HEK293T (cell line): Measurements from ENCODE around the gene CDH16.
"Not testable (repeated sequence)": the region's sequence is repeated elsewhere in the genome, so short reads cannot be mapped to it uniquely, and the experiment has no call there.

Source experiments
- CTCF ChIA-PET: fragments of 350-600 bp; formaldehyde crosslinking; extraction: SDS; loops from one replicate; lab custom pipeline; 2021; ENCODE audit warnings: antibody characterized with exemption, inconsistent platforms; lab: Yijun Ruan, JAX
- POLR2A ChIA-PET: fragments of 350-600 bp; formaldehyde crosslinking; extraction: SDS; loops from one replicate; lab custom pipeline; 2020; ENCODE audit warnings: antibody characterized with exemption, inconsistent platforms; lab: Yijun Ruan, JAX
- DNase-seq: peaks from one replicate; pipeline ENCODE4 v3.0.0; 2012; ENCODE audit warnings: mixed read lengths; ENCODE audit errors: extremely low spot score
- ARNT ChIP-seq: fragments of 450-650 bp; IDR thresholded peaks from 2 replicates; pipeline ENCODE4 v1.6.1; 2017; ENCODE audit warnings: mild to moderate bottlenecking
- BHLHE40 ChIP-seq: fragments of 450-650 bp; IDR thresholded peaks from 2 replicates; pipeline ENCODE4 v1.6.1; 2016; ENCODE audit warnings: mild to moderate bottlenecking, moderate library complexity, borderline replicate concordance
- CTBP1 ChIP-seq: fragments of 450-650 bp; IDR thresholded peaks from 2 replicates; pipeline ENCODE4 v1.6.1; 2016; ENCODE audit warnings: borderline replicate concordance
- ELF4 ChIP-seq: fragments of 450-650 bp; IDR thresholded peaks from 2 replicates; pipeline ENCODE4 v1.6.1; 2017; ENCODE audit warnings: antibody characterized with exemption
- FOXA1 ChIP-seq: fragments of 450-650 bp; IDR thresholded peaks from 2 replicates; pipeline ENCODE4 v1.6.1; 2016; ENCODE audit warnings: mild to moderate bottlenecking
- FOXK2 ChIP-seq: fragments of 450-650 bp; IDR thresholded peaks from 2 replicates; pipeline ENCODE4 v1.6.1; 2016; ENCODE audit warnings: mild to moderate bottlenecking
- FOXM1 ChIP-seq: fragments of 450-650 bp; IDR thresholded peaks from 2 replicates; pipeline ENCODE4 v1.6.1; 2017; ENCODE audit warnings: mild to moderate bottlenecking, borderline replicate concordance
- HDGF ChIP-seq: fragments of 450-650 bp; IDR thresholded peaks from 2 replicates; pipeline ENCODE4 v1.6.1; 2017; ENCODE audit warnings: antibody characterized with exemption, borderline replicate concordance
- L3MBTL2 ChIP-seq: fragments of 450-650 bp; conservative IDR thresholded peaks from 2 replicates; pipeline ENCODE4 v1.6.1; 2016; ENCODE audit warnings: mild to moderate bottlenecking
- LEF1 ChIP-seq: fragments of 450-650 bp; IDR thresholded peaks from 2 replicates; pipeline ENCODE4 v1.6.1; 2017; ENCODE audit warnings: mild to moderate bottlenecking, borderline replicate concordance
- NFRKB ChIP-seq: fragments of 450-650 bp; IDR thresholded peaks from 2 replicates; pipeline ENCODE4 v1.6.1; 2016; ENCODE audit warnings: mild to moderate bottlenecking, moderate library complexity
- PKNOX1 ChIP-seq: fragments of 450-650 bp; IDR thresholded peaks from 2 replicates; pipeline ENCODE4 v1.6.1; 2016
- SP1 ChIP-seq: fragments of 450-650 bp; IDR thresholded peaks from 2 replicates; pipeline ENCODE4 v1.6.1; 2017
- SUZ12 ChIP-seq: fragments of 450-650 bp; IDR thresholded peaks from 2 replicates; pipeline ENCODE4 v1.6.1; 2016; ENCODE audit warnings: mild to moderate bottlenecking
- TARDBP ChIP-seq: fragments of 450-650 bp; IDR thresholded peaks from 2 replicates; pipeline ENCODE4 v1.6.1; 2016
- ZNF384 ChIP-seq: fragments of 450-650 bp; IDR thresholded peaks from 2 replicates; pipeline ENCODE4 v1.6.1; 2016

Gene CDH16

GRCh38 chr16:66873685-66874055 is 45.0 kb downstream of the CDH16 start:
- ChIA-PET POLR2A (interaction anchor here (1.1 to 1.3 kb wide), 3 partner anchors 17 to 223 kb away, joined by 3 to 13 read pairs (median 4); partner anchors contain the start of gene NAE1), CTCF (interaction anchor here (0.5 to 1.6 kb wide), 11 partner anchors 8 to 506 kb away, joined by 3 to 6 read pairs (median 3); no protein-coding TSS in a partner anchor)
- TF ChIP-seq HDGF, result no peak
- no peak for TF ChIP-seq FOXM1
- TF ChIP-seq FOXK2, result no peak
- no peak for TF ChIP-seq LEF1
- TF ChIP-seq SUZ12, result no peak
- TF ChIP-seq ELF4, result no peak
- TF ChIP-seq PKNOX1, result no peak
- no peak for TF ChIP-seq SP1
- TF ChIP-seq ARNT, result no peak
- DNase-seq, result no peak

- peak; percentile 86 for DNase-seq
- ChIA-PET CTCF (interaction anchor here (0.5 to 1.6 kb wide), 19 partner anchors 8 to 507 kb away, joined by 3 to 6 read pairs (median 3); partner anchors contain the start of genes CDH16 and NAE1), POLR2A (interaction anchor here (1.1 to 1.3 kb wide), 4 partner anchors 16 to 222 kb away, joined by 3 to 13 read pairs (median 4); partner anchors contain the start of gene NAE1)
- TF ChIP-seq SUZ12 (no peak), L3MBTL2 (peak; percentile 74)
Measured at GRCh38 chr16:66872943-66873684, 45.6 kb downstream of the CDH16 start.

DNA sequence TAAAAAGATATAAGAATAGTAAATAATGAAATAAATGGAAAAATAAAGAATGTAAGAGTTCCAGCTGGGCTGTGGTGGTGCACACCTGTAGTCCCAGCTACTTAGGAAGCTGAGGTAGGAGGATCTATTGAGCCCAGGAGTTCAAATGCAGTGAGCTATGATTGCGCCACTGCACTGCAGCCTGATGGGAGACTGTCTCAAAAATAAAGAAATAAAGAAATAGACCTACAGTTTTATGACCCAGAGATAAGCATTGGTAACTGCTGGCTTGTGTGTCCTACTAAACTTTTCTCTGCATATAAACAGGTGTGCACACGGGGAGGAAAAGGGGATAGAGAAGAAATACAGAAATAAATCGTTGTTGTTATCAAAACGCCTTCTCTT is 46.1 kb downstream of the CDH16 start:
- no peak for DNase-seq
- POLR2A ChIA-PET, result interaction anchor here (1.1 to 1.3 kb wide), 4 partner anchors 16 to 222 kb away, joined by 3 to 13 read pairs (median 4); partner anchors contain the start of gene NAE1
- CTCF ChIA-PET, result interaction anchor here (0.6 to 1.6 kb wide), 15 partner anchors 9 to 211 kb away, joined by 3 to 6 read pairs (median 4); partner anchors contain the start of genes CDH16 and NAE1
- no peak for TF ChIP-seq L3MBTL2

- DNase-seq, result no peak
- TF ChIP-seq FOXK2, result no peak
- TF ChIP-seq SUZ12, result no peak
- TF ChIP-seq ZNF384, result no peak
- no peak for TF ChIP-seq PKNOX1
- no peak for TF ChIP-seq CTBP1
- no peak for TF ChIP-seq SP1
- TF ChIP-seq TARDBP, result no peak
- no peak for TF ChIP-seq L3MBTL2
- TF ChIP-seq LEF1, result no peak
- TF ChIP-seq ELF4, result no peak
- CTCF ChIA-PET, result interaction anchor here (1.4 to 1.6 kb wide), 2 partner anchors 10 to 47 kb away, joined by 4 to 6 read pairs; partner anchors contain the start of gene CDH16
- POLR2A ChIA-PET, result no interaction called here
Measured at GRCh38 chr16:66871840-66872239, 46.8 kb downstream of the CDH16 start.

GRCh38 chr16:66871363-66871762 is 47.3 kb downstream of the CDH16 start:
- ChIA-PET POLR2A (interaction anchor here (1.5 kb wide), 1 partner anchor 9 kb away, joined by 5 read pairs; the partner anchor contains the start of gene PDP2), CTCF (interaction anchor here (1.2 to 1.6 kb wide), 2 partner anchors 41 to 57 kb away, joined by 3 to 6 read pairs; partner anchors contain the start of gene NAE1)
- DNase-seq, result not testable (repeated sequence)

DNA sequence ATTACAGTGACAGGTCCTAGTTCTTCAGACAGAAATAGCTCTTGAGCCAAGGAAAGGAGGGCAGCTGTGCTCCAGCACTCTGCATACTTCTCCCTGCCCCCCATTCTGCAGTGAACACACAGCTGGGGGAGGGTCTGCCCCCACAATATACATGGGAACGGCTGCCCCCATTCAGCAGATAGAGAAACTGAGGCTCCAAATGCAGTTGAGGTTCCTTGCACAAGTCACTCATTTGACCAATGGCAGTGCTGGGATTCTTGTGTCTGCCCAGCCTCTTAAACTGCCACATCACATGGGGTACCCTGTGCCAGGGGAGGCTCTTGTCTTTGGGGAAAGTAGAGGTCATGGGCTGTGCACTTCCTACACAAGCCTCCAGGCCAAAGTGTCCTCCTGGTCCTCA is 49.3 kb downstream of the CDH16 start:
- CTCF ChIA-PET, result interaction anchor here (1.0 to 2.3 kb wide), 4 partner anchors 10 to 261 kb away, joined by 3 to 15 read pairs (median 8); partner anchors contain the start of genes NAE1 and PDP2
- POLR2A ChIA-PET, result no interaction called here
- DNase-seq, result no peak
- TF ChIP-seq CTBP1, result no peak
- no peak for TF ChIP-seq FOXK2
- no peak for TF ChIP-seq ZNF384

DNA sequence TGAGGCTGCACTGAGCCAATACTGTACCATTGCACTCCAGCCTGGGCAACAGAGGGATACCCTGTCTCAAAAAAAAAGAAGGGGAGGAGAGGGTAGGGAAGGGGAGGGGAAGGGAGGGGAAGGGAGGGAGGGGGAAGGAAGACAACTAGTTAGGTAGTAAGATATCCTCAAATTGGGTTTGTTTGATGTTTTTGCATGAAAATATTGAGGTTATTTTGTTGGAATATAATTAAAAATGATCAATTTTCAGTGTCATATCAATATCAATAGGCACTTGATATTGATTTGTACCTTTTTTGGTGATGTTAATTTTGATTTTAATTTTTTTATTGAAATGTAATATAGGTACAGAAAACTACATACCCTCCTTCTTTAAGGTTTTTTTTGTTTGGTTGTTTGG is 55.0 kb downstream of the CDH16 start:
- ChIA-PET POLR2A (no interaction called here), CTCF (interaction anchor here (1.3 kb wide), 1 partner anchor 33 kb away, joined by 5 read pairs; the partner anchor contains the start of gene NAE1)
- TF ChIP-seq CTBP1, result no peak
- no peak for TF ChIP-seq FOXA1
- TF ChIP-seq TARDBP, result no peak
- no peak for TF ChIP-seq HDGF
- no peak for TF ChIP-seq ZNF384
- no peak for TF ChIP-seq SUZ12
- no peak for TF ChIP-seq FOXM1
- TF ChIP-seq NFRKB, result no peak
- no peak for TF ChIP-seq LEF1
- TF ChIP-seq FOXK2, result no peak
- TF ChIP-seq PKNOX1, result no peak
- TF ChIP-seq SP1, result no peak
- TF ChIP-seq L3MBTL2, result no peak
- no peak for TF ChIP-seq ARNT
- no peak for TF ChIP-seq BHLHE40
- TF ChIP-seq ELF4, result no peak
- DNase-seq, result no peak
